GM21526 (cell line): ENCODE results near the gene NELFB.

Experiments
- ATAC-seq: cut with Tn5 transposase; IDR thresholded peaks from one replicate; pipeline ENCODE4 v1.9.1; 2021; ENCODE audit warnings: moderate library complexity; ENCODE audit not compliant: unreplicated experiment, low FRiP score

Gene NELFB

DNA sequence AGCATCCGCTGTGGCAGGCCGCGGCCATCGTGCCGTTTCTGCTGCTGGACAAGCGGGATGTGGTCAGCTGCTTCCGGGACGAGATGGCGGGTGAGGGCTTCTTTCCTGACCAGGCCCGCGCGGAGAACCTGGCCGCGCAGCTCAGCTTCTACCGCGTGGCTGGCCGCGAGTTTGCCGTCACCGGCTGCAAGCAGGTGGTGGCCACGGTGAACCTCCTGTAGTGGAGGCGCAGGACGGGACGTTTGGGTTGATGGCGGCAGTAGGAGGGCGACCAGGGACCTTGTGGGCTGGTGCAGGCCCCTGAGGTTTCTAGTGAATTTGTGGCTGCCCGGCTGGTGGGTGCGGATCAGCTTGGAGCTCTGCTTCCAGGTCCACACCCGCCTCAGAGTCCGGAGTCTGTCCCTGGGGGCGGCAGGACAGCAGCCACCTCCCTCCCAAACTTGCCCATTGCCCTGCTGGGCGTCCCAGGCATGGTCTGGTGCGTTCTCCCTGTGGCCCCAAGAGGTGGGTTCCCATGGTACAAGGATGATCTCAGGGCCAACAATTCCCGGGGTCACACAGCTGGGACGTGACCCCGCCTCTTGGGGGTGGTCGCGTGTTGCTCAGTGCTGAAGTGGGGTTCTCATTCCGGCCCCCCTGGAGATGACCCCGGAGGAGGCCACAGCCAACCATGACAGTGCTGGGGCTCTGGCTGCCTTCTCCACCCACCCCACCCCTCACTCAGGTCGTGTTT is 24.8 kb downstream of the NELFB start:
- ATAC-seq: no peak

DNA sequence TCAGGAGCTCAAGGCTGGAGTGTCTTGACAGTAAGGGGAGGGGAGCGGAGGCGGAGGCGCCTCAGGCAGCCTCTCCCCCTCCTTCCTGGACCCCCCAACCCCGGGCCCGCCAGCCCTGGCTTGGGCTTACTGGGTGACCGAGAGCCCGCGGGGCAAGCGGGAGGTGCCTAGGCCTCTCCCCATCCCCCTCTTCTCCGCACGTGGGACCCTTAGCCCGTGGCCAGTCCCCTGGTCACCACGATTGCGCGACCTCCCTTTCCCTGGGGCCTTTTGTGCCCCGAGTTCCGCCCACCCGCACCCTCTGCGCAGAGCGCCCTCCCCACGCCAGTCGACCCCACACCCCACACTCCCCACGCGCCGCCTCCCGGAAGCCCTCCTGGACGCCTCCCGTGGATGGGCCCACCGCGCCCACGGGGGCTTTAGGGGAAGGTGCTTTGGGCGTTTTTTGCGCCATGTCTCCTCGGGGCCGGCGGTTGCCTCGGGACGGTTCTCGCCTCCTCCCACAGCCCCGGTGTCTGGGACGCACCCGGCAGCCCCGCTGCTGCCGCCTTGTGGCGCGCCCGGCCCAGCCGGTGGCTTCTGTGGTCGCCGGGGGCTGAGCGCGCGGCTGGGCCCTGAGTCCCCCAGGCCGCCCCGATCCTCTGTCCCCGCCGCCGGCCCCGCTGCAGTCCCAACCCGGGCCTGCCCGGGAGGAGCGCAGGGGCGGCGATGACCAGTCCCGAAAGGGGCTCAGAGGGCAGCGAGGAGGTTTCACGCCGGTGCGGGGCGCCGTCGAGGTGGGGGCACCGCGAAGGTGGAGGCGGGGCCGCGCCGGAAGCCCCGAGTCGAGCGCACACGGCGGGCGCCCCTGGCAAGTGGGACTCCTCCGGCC is 25.6 kb downstream of the NELFB start:
- ATAC-seq: no peak

DNA sequence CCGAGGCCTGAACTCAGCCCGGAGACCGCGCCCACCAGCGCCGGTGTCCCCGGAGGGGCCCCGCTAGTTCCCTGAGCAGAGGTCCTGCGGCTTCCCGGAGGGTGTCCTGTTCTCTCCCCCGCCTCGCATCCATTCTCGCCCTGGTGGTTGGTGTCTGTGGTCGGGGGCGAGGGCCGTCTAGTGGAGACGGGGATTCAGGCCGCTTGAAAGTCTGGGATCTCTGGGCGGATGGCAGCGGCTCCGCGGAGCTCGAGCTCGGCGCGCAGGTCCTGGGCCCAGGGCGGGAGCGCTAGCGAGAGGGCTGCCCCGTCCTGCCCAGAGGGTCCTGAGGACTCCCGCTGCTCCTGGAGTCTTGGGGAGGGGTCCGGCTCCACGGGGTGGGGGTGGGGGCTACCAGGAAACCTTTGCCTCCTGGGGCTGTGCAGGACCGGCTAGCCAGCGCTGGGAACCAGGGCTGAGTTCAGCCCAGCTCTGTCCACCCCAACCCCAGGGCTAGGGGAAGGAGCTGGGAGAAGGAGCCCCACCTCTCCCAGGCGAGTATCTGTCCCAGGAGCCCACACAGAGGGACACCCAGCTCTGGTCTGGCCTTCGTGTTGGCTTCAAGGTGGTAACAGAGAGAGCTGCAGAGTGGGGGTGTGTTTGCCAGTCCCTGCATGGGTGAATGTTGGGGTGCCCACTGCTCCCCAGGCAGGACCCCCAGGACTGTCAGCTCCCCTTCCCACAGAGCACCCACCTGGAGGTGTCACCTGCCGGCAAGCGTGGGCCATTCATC is 26.4 kb downstream of the NELFB start:
- no peak for ATAC-seq

DNA sequence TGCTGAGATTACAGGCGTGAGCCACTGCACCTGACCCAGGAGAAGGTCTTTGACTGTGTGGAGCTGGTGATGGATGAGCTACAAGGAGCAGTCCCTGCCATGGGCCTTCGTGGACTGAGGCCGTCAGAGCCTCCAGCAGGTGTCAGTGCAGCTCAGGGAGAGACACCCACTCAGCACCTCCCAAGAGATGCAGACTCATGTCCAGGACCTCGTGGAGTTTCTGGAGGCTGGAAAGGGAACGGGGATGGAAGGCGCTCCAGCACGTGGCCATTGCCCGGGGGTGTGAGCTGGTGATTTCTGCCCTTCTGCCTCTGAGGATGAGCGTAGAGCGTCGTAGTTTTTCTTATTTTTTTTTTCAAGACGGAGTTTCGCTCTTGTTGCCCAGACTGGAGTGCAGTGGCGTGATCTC is 31.9 kb downstream of the NELFB start:
- ATAC-seq: no peak

DNA sequence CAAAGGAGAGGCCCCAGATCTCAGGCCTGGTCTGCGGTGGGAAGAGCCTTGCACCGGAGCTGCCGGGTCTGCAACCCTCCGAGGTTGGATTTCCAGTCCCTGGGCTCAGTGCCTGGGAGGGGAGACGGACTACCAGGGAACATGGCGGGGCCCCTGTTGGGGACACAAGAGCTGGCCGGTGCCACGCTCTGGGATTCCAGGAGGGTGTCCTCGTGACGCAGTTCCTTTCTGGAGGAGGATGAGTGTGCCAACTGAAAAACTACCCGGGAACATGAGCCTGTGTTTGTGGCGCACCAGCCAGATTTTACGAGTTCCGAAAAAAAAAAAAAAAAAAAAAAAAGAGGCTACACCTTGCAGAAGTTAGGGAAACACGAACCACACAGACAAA is 38.0 kb downstream of the NELFB start:
- no peak for ATAC-seq

DNA sequence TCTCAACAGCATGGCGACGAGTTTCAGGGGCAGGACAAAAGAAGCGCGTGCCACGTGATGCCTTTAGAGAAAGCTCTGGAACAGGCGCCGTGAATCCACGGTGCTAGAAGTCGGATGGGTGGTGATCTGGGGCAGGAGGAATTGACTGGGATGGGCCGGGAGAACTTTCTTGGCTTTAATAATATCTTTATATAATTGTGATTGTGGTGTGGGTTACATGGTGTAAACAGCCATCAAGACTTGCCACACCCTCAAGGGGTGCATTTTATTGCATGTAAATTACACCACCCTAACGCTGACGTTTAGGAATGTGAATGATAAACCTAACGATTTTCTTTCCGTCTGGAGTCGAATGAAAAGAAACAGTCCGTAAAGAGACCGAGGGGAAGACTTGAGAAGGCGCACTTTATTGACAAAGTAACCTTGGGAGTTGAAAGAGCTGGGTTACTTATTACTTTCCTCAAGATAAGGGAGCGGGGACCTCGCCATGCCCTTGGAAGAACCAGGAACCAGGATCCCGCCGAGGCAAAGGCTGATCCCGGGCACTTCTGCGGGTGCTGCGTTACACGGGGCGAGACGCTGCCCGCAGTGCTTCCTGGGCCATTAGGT is 38.5 kb downstream of the NELFB start:
- ATAC-seq: no peak

DNA sequence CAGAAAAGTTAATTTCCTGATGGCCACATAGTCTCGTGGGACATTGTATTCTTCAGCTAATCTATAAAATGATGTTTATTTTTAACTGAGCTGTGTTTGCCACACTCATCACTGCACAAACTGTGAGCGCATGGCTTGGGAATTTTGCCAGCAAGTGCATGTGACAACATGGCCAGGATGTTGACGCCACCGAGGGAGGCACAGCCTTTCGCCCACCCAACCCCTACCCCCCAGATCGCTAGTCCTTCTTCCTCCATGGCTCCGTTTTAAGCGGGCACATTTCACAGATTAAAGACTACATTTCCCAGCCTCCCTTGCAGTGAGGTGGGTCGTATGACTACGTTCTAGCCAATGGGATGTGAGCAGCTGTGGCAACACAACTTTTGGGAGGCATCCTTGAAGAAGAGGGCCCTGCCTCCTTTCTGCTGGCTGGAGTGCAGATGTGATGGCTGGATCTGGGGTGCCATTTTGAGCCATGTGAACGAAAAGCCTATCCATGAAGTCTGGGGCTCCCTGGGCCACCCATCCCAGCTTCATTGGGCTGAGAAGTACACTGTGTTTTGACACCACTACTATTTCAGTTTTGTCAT is 39.1 kb downstream of the NELFB start:
- no peak for ATAC-seq

DNA sequence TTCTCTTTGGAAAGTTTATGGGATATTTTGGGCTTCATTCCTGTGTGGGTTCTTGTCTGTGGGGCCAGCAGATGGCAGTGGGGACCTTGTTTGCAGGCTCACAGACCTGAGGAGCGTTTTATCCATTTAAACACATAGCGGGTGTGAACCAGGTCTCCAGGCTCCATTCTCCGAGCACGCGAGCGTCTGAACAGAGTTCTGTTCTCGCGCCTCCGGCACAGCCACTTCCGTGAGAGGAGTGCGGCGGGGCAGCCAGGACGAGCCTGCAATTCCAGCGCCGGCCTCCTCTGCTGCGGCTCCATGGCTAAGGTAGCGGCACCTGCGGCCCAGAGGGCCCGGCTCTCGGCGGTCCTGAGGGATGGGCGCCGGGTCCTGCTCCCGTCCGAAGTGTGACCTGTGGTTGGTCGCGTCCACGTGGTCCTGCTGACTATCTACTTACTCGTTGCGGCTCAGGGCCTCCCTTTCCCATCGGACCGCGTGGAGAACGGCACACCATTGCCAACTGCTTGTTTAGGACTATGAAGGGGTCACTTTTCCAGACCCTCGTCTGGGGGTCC is 39.6 kb downstream of the NELFB start:
- ATAC-seq: no peak

DNA sequence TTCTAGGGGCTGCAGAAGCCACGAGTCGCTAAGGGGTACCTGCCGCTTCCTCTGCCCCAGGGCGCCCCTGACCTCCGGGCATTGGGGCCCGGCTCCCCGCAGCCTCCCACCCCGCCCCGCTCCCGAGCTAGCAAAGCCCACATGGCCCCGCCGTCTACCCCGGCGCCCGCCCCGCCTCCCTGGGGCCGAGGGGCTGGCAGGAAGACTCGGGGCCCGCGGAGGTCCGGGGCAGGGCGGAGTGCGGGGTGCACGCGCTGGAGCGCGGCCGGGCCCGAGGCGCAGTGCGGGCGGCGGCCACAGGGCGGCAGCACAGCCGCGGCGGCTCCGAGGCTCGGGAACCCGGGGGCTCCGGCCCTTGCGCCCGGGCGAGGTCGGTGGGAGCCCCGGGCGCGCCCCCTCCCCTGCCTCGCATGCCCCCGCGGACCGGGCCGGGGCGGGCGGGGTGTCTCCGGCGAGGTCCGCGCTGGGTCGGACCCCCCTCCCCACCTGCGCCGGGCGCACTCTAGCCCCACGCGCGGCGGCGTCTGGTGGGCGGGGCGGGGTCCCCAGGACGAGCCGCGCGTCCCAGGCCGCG is 40.2 kb downstream of the NELFB start:
- no peak for ATAC-seq

DNA sequence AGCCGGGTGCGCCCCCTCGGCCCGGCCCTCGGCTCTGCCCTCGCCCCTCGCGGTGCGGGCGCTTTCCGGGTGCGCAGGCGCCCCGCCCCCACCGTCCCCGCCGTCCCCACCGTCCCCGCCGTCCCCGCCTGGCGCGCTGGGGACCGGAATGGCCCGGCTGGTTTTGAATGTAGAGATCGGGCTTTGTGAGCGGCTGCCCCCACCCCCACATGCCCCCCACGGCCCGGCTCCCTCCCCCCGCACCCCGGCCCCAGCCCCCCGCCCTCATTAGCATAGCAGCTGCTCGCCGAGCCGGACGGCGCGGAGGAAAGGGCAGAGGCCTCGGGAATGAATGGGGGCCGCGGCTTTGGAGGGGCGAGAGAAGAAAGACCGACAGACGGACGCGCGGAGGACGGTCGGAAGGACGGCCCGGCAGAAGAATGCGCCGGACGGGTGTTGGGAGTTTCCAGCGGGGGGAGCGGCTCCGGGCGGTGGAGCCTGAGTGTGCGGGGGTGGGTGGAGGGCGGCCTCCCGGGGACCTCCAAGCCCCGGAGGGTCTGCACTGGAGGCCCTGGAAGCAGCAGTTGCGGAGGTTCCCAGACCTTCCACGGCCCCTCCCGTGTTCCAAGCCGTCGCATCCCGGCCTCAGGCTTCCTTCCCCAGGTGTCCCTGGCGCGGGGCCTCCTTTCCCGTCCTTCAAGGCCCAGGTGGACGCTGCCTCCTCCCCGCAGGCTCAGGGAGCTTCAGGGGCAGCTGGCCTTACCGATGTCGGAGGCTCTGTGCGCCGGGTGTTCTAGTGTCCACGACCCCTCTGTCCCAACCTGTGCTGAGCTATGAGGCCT is 40.9 kb downstream of the NELFB start:
- ATAC-seq: no peak

DNA sequence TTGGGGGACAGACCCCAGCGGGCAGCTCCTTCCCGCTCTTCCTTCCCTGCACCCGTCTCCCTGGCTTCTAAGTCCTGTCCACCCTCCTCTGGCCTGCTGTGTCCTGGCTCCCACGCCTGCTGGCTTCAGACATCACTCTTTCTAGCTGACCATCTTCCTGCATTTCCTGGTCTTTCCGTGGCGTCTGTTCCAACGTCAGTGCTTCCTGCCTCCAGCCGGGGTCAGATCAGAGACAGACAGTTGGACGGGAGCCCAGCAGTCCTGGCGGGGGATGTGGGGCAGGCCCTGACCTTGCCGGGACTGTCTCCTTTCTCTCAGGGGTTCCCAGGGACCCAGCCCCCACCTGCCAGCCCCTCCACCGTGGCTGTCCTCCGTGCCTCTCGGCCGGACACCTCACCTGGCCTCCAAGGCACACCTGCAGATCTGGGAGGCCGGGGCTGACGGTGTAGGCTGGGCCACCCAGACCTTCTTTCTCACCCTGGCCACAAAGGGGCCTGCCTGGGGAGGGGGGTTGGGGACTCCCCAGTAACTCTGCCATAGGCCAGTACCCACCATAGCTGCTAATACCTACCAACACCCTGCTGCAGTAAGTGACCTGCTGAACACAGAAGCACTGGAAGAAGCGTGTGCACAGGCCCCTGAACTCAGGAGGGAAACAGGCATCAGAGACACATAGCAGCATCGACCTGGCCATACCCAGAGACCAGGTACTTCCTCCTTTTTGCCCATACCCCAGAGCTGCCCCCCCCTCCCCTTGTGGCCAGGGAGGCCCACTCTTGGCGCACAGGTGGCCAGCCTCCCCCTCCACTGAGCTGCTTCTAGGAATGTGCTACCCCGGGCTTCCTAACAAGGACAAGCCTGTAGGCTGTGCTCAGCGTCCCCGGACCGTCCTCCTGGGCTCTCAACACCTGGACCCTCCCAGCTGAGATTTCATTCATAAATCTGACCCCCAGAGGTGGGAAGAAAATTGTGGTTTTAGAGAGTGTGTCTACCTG is 41.8 kb downstream of the NELFB start:
- ATAC-seq: no peak

DNA sequence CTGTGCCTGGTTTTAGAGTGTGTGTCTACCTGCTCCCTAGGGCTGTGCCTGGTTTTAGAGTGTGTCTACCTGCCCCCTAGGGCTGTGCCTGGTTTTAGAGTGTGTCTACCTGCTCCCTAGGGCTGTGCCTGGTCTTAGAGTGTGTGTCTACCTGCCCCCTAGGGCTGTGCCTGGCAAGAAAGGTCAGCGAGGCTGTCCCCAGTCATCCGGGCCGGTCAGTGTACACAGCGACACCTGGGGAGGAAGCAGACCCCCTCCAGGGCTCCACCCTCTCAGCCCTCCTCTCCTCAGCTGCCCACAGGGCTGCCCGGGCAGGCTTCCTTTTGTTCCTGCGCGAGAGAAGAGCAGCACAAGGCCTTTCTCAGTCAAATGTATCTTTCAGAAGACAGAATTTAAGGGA is 42.8 kb downstream of the NELFB start:
- ATAC-seq: no peak

DNA sequence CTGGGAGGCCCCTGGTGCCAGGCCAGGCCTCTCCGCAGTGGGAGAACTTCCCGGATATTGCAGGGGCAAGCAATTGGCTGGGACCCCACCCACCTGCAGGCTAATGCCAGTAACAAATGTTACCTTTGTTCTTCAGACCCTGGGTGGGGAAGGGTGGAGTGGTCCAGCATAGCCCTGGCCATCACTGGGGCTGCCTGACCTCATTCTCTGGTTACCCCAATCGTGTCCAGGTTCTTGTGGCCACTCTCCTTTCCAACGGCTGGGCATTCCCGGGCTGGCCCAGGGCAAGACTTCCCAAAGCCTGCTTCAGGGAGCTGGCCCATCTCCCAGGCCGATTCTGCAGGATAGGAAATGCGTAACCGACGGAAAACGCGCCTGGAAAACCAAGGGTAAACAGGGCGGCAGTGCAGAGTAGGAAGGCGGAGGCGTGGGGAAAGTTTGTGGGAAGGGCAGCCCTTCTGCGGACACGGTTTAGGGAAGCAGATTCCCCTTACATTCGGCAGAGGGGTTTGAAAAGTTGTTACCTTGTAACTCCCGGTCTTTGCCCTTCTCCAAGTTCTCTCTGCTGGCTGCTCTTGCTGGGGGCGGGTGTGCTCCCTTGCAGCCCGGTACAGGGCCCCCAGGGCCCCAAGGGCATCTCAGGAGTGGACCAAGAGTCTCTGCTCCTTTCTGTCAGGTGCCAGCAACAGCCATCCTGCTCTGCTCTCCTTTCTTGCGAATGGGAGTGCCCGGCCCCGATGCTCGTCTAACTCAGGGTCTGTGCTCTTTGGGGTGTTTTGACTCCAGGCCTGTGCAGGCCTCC is 43.5 kb downstream of the NELFB start:
- ATAC-seq: no peak

DNA sequence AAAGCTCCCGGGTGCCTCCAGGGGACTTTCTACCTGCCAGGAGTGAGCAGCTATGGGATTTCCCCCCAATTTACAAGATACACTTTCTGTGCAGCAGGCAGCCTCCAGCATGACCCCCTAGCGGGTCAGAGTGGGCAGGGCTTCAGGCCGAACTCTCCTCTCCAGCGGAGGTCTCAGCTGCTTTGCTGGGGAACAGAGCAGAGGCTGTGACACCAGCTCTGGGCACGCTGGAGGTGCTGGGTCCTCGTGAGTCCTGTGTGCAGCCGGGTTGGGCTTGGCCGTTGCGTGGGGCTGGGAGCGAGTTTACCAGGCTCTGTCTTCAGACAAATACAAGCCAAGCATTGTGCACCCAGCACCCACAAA is 44.1 kb downstream of the NELFB start:
- no peak for ATAC-seq

DNA sequence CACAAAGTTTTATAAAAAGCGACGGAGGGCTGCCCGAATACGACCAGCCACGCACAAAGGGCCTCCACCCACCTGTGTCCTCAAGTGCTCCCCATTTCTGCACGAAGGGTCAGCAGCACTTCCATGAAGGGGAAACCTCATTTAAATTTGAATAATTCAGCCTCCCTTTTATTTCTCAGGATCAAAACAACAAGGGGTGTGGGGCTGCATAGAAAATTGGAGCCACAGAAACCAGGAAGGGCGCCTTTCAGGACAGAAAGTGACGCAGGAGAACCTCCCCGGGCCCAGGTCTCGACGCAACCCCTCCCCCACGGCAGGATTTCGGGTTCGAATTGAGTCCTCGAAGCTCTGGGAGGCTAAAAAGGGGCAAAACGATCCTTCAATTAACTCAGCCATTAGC is 44.8 kb downstream of the NELFB start:
- ATAC-seq: no peak

DNA sequence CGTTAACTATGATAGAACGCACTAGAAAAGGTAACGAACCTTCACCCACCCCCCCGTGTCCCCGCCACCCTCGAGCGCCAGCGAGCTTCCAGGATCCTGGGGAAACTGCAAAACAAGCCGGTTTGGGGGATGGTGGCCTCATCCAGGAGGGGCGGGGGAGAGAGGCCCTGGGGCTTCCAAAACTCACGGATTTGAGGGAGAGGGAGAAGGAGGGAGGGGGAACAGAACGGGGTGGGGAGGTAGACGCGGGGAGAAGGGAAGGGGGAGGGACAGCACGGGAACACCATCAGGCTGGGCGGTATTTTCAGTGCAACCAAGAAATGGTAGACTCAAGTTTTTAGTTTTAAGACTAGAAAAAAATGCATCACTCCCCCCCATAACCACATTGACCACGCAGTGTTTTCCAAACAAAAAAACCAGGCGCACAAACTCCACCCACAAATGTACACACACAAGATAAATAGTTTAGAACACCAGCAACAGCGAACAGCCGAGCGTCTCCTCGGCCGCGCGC is 45.5 kb downstream of the NELFB start:
- no peak for ATAC-seq
